Hypothalamus (tissue), 51 donors: ENCODE results near the gene CSAG1.
"Not testable (repeated sequence)": the region's sequence is repeated elsewhere in the genome, so short reads cannot be mapped to it uniquely, and the experiment has no call there.

Source experiments
- DNase-seq, 51 donors: peaks; one replicate each; lab custom pipeline; 2025; lab: John Stamatoyannopoulos, UW

Gene CSAG1

DNA sequence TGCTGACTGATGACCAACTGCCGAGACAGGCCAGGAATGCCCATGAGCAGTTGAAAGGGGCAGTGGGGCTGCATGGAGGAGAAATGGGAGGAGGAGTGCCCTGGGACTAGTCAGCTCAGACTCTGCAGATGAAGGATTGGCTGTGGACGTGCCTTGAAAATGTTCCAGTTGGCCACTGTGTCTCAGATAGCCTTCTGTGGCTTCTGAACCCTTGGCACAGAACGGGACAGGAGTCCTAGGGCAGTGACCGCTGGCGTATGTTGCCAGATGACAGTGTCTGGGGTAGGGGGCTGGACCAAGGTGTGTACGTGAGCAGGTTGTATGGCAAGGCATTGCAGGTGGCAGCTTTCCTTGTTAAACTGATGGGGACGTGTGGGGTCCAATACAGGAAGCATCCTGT, 27.0 kb downstream of the CSAG1 start:
- DNase-seq, result not testable (repeated sequence)

- not testable (repeated sequence) for DNase-seq
Measured at GRCh38 chrX:152700390-152700789, 33.1 kb downstream of the CSAG1 start.

DNA sequence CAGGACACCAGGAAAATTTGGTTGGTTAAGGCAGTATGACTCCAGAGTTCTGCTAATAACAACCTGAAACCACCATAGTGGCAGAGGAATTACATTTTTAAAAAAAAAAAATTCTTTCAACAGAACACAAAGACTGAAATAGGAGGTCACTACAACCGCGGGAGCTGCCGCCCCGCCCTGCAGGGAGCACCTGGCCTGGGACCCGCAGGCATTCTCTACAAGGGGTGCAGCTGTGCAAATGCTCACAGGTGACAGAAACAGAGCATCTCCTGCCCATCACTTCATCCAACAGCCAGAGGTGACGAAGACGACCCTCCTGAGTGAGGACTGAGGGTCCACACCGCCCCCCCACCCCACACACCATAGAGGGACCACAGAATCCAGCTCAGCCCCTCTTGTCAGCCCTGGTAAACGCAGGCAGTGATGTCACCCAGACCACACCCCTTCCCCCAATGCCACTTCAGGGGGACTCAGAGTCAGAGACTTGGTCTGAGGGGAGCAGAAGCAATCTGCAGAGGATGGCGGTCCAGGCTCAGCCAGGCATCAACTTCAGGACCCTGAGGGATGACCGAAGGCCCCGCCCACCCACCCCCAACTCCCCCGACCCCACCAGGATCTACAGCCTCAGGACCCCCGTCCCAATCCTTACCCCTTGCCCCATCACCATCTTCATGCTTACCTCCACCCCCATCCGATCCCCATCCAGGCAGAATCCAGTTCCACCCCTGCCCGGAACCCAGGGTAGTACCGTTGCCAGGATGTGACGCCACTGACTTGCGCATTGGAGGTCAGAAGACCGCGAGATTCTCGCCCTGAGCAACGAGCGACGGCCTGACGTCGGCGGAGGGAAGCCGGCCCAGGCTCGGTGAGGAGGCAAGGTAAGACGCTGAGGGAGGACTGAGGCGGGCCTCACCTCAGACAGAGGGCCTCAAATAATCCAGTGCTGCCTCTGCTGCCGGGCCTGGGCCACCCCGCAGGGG, 35.3 kb downstream of the CSAG1 start, which contains the start of gene MAGEA3:
TSS of gene MAGEA3 (plus strand) at position 843 of the 980 bp plus-strand sequence. CDS start 2,039 bp downstream, outside the sequence.
- not testable (repeated sequence) for DNase-seq

GRCh38 chrX:152681012-152681411, 52.5 kb downstream of the CSAG1 start:
- DNase-seq, result not testable (repeated sequence)
